HG02798 (cell line): ENCODE measurements around the gene TACSTD2.
"Not testable (repeated sequence)": the region's sequence is repeated elsewhere in the genome, so short reads cannot be mapped to it uniquely, and the experiment has no call there.

Experiments used
- ATAC-seq: cut with Tn5 transposase; IDR thresholded peaks from one replicate; pipeline ENCODE4 v1.9.1; 2021; ENCODE audit warnings: mild to moderate bottlenecking; ENCODE audit not compliant: unreplicated experiment, poor library complexity

Gene TACSTD2

GRCh38 chr1:58568911-58569310 is 8.1 kb downstream of the TACSTD2 start:
- no peak for ATAC-seq

GRCh38 chr1:58568271-58568860 is 8.7 kb downstream of the TACSTD2 start:
- no peak for ATAC-seq

DNA sequence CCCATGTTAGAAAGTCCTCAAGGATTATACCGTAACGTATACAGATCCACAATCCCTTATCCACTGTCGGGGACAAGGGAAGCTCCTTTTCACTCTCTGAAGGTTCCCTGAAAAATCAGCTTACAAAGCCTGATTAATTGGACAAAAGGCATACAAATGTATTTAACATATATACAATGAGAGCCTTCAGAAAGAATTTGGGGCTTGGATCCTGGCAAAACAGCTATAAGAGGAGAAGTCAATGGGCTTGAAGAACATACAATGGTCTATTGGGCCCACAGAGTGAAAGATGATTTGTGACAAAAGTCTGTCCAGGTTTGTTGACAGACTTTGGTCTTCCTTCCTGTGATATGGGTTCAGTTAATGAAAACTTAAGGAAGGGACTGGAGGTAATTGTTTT is 10.7 kb downstream of the TACSTD2 start:
- ATAC-seq: no peak

- ATAC-seq: not testable (repeated sequence)
Measured at GRCh38 chr1:58563715-58564114, 13.3 kb downstream of the TACSTD2 start.

DNA sequence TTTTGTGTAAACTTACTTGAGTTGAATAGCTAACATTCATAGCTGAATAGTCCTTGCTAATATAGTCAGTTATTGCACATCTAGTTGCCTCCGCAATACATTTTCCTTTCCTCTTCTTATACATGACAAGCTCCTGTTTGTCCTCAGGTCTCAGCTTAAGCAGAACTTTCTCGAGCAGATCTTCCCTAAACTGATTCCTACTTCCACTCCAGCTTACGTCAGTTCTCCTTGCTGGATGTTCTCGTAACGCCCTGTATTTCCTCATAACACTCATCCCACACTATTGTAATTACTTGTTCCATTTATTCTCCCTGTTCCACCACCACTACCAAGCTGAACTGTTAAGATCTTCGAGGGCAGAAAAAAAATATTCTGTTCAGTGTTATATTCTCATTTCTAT is 15.4 kb downstream of the TACSTD2 start:
- no peak for ATAC-seq

DNA sequence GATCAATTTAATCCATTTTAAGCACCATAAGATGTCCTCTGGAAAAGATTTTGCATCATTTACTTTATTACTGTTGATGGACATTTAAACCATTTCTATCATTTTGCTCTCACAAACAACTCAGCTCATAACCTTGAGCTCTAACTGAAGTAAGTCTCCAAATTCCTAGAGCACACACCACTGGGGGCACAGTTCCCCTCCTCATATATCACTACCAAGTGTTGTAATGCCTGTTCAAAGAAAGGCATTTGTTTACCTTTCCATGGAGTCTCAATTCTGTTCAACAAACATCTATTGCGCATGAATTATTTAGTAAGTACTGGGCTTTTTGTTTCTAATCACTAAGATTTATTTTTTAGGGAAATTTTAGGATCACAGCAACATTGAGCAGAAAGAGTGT is 21.7 kb downstream of the TACSTD2 start:
- ATAC-seq: no peak

DNA sequence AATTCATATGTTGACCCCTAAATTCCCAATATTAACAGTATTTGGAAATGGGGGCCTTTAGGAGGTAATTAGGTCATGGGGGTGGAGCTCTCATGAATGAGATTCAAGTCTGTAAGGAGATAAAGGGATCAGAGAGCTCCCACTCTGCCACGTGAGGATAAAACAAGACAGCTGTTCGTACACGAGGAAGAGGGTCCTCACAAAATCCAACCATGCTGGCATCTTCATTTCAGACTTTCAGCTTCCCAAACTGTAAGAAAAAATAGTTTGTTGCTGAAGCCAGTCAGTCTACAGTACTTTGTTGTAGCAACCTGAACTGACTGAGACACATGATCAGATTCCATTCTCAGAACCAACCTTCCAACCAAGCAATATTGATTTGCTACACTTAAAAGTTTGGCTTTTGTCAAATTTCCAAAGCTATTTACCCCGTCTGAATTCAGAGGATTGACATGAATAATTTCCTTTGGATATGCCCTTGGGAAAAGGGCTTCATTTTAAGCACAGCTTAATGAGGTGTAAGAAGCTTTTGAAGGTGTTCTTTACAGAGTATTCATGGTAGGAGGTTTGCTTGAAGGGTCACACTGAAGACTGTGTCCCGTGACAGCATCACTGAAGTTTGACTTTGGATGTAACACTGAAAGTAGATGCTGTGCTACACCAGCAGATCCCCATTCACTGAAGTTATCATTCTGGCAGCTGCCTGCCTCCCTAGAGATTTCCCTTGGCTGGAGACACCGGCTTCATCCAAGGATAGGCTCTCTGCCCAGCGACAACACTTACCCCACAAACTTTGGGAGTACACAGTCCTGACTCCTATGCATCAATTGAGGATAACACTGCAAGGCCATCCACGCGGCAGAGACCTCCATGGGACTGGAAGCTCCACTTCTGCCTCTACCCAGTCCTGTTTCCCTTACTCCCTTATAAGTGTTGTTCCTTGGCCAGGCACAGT is 25.6 kb downstream of the TACSTD2 start:
- no peak for ATAC-seq

DNA sequence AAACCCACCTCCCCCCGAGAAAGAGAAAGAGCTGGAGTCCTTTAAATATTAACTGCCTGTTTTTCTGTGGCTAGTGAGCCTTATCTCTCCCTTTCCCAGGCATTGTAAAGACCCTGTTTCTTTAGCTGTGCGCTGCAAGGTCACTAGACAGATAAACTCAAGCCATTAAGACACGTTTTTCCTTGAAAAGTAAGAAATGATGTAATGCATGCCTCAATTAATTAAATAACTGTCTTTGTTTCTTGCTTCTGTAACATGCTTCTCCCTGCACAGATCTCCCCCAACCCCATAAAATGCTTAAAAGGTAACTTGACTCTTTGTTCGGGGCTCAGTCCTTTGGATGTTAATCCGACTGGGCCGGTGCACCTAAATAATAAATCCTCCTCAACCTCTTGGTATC is 27.8 kb downstream of the TACSTD2 start:
- not testable (repeated sequence) for ATAC-seq

- ATAC-seq: no peak
Measured at GRCh38 chr1:58548371-58548770, 28.7 kb downstream of the TACSTD2 start.

- peak; percentile 96 for ATAC-seq
Measured at GRCh38 chr1:58546520-58547308, 30.3 kb downstream of the TACSTD2 start, which contains the start of gene OMA1. TSS of gene OMA1 (minus strand) at chr1:58546726. CDS start at chr1:58539294, 7,432 bp downstream.

- peak; percentile 63 for ATAC-seq
Measured at GRCh38 chr1:58545591-58546519, 31.2 kb downstream of the TACSTD2 start.

DNA sequence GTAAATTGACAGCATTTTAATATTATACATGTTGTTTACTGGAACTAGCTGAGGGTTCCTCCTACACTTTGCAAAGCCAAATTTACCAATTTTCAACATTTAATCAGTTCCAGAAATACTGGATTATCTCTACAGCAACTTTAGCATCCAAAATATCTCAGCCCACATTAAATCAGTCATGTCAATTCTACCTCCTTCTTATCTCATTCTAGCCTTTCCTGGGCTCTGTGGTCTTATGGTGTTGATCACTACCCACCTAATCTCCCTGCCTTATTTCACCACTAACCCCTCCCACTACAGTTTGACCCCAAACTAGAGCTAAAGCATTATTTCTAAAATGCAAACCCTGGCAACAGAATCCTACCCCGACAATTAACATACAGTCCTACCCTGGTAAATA is 33.8 kb downstream of the TACSTD2 start:
- ATAC-seq: no peak

- ATAC-seq: no peak
Measured at GRCh38 chr1:58539553-58539952, 37.5 kb downstream of the TACSTD2 start.

- no peak for ATAC-seq
Measured at GRCh38 chr1:58538821-58539220, 38.2 kb downstream of the TACSTD2 start.

- ATAC-seq: not testable (repeated sequence)
Measured at GRCh38 chr1:58531842-58532241, 45.2 kb downstream of the TACSTD2 start.

DNA sequence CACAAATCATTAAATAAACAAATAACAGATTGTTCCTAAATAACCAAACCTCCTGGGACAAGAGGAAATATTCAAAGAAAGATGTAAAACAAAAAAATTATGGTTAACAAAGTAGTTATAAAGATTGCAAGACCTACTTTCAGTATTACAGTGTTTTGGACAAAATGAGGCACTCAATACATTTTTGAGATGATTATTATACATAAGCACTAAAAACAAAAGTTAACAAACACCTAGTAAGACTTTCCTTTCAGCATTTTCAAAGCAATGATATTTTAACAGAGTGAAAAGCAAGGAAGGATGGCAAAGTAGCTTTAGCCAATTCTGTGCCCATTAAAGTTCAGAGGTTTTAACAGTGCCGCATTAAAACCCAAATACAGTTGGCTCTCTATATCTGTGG is 47.8 kb downstream of the TACSTD2 start:
- ATAC-seq: no peak

DNA sequence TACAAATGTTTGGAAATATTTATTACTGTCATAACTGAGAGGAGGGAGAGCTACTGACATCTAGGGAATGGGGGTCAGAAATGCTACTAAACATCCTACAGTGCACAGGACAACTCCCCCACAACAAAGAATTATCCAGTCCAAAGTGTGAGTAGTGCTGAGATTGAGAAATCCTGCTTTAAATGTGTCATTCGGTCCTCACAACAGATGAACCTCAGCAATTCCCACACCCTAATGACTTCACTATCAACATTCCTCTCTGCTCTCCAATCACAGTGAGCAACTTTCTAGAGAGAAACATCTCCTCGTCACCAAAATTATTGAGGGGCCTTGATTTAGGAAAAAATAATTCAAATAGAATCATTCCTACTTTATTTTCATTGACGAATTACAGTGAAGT is 48.5 kb downstream of the TACSTD2 start:
- no peak for ATAC-seq
